Activated naive CD8-positive, alpha-beta T cell treated with anti-CD3 and anti-CD28 coated beads, Interleukin-2, amount 10 ng/mL, durations not matched to agents 7 days and 5 days (primary cell): ENCODE results near the gene COA7. TPM values are rescaled to one million over a fixed set of nuclear protein-coding genes. Genes with fewer than 3 reads are reported as not detected.

ENCODE experiments used
- ATAC-seq: fragments of 150-1000 bp; cut with Tn5 transposase; one replicate; pipeline ENCODE4 v1.10.0; 2021; ENCODE audit warnings: low read depth, moderate library complexity
- POLR2A ChIA-PET: fragments of 350-600 bp; sonication (Branson Sonifier 250); formaldehyde crosslinking; loops from one replicate; lab custom pipeline; 2021; ENCODE audit warnings: antibody characterized with exemption; lab: Charles Lee
- DNase-seq: peaks from one replicate; pipeline ENCODE4 v3.0.0; 2021
- H3K27ac Mint-ChIP-seq: one replicate; pipeline ENCODE4 v1.8.0; 2022; ENCODE audit warnings: mild to moderate bottlenecking, mixed read lengths
- H3K27me3 Mint-ChIP-seq: one replicate; pipeline ENCODE4 v1.8.0; 2022; ENCODE audit warnings: mild to moderate bottlenecking, moderate library complexity, mixed read lengths
- H3K36me3 Mint-ChIP-seq: one replicate; pipeline ENCODE4 v1.8.0; 2021; ENCODE audit warnings: mild to moderate bottlenecking, mixed read lengths
- H3K4me1 Mint-ChIP-seq: one replicate; pipeline ENCODE4 v1.8.0; 2021; ENCODE audit warnings: mixed read lengths
- H3K4me3 Mint-ChIP-seq: one replicate; pipeline ENCODE4 v1.8.0; 2022; ENCODE audit warnings: mild to moderate bottlenecking, moderate library complexity, mixed read lengths
- H3K9me3 Mint-ChIP-seq: one replicate; pipeline ENCODE4 v1.8.0; 2021; ENCODE audit warnings: mixed read lengths
- total RNA-seq, 2 experiments: library from RNA; stranded (reverse); gene quantifications; one replicate each; pipeline ENCODE4 v1.2.3, GENCODE V29; 2021

The COA7 gene
- total RNA-seq, 2 experiments from 2014 or later = 10.2 to 10.9 TPM

- peak overlapping the region; percentile 1 for H3K27ac Mint-ChIP-seq
- no peaks in the 10 kb centered on the region for H3K27me3 Mint-ChIP-seq
- peaks cover 12% of the 10 kb centered on the region for H3K4me1 Mint-ChIP-seq
- H3K4me3 Mint-ChIP-seq = no peak overlapping the region
- no peaks in the 10 kb centered on the region for H3K9me3 Mint-ChIP-seq
- POLR2A ChIA-PET = interaction anchor here (0.6 to 2.4 kb wide), 4 partner anchors 23 to 109 kb away, joined by 3 to 8 read pairs (median 4); partner anchors contain the start of gene SHISAL2A
- DNase-seq (no peak), ATAC-seq (no peak)
- H3K36me3 Mint-ChIP-seq = peaks cover 10% of the 10 kb centered on the region
Measured at GRCh38 chr1:52659851-52660596, 38.1 kb downstream of the COA7 start.

- no peaks in the 10 kb centered on the region for H3K9me3 Mint-ChIP-seq
- POLR2A ChIA-PET = interaction anchor here (0.6 to 2.4 kb wide), 4 partner anchors 22 to 108 kb away, joined by 3 to 8 read pairs (median 4); partner anchors contain the start of gene SHISAL2A
- peaks cover 10% of the 10 kb centered on the region for H3K36me3 Mint-ChIP-seq
- DNase-seq (no peak), ATAC-seq (peak; percentile 57)
- no peak overlapping the region for H3K4me3 Mint-ChIP-seq
- no peaks in the 10 kb centered on the region for H3K27me3 Mint-ChIP-seq
- H3K4me1 Mint-ChIP-seq = peaks cover 12% of the 10 kb centered on the region
- H3K27ac Mint-ChIP-seq = peak overlapping the region; percentile 34
Measured at GRCh38 chr1:52659356-52659755, 38.8 kb downstream of the COA7 start.

- H3K4me1 Mint-ChIP-seq = peaks cover 12% of the 10 kb centered on the region
- no peak overlapping the region for H3K4me3 Mint-ChIP-seq
- peaks cover 10% of the 10 kb centered on the region for H3K36me3 Mint-ChIP-seq
- POLR2A ChIA-PET = interaction anchor here (1.3 to 2.4 kb wide), 2 partner anchors 22 to 26 kb away, joined by 4 to 8 read pairs; partner anchors contain the start of gene SHISAL2A
- DNase-seq (no peak), ATAC-seq (peak; percentile 64)
- H3K27ac Mint-ChIP-seq = no peak overlapping the region
- H3K27me3 Mint-ChIP-seq = no peaks in the 10 kb centered on the region
- no peaks in the 10 kb centered on the region for H3K9me3 Mint-ChIP-seq
Measured at GRCh38 chr1:52658795-52659194, 39.4 kb downstream of the COA7 start.

GRCh38 chr1:52657702-52658101 is 40.4 kb downstream of the COA7 start:
- no peak overlapping the region for H3K27ac Mint-ChIP-seq
- POLR2A ChIA-PET = interaction anchor here (2.4 kb wide), 1 partner anchor 21 kb away, joined by 8 read pairs; no protein-coding TSS in a partner anchor

GRCh38 chr1:52654063-52654462 is 44.1 kb downstream of the COA7 start:
- H3K4me1 Mint-ChIP-seq = peaks cover 8% of the 10 kb centered on the region
- H3K4me3 Mint-ChIP-seq = no peak overlapping the region
- peaks cover 22% of the 10 kb centered on the region for H3K36me3 Mint-ChIP-seq
- no peak for DNase-seq
- no peaks in the 10 kb centered on the region for H3K27me3 Mint-ChIP-seq
- no peak overlapping the region for H3K27ac Mint-ChIP-seq
- ATAC-seq = no peak
- H3K9me3 Mint-ChIP-seq = no peaks in the 10 kb centered on the region
- POLR2A ChIA-PET = no interaction called here

More at GRCh38 chr1:52657702-52658101, 40.4 kb downstream of the COA7 start:
- H3K4me3 Mint-ChIP-seq = no peak overlapping the region
- ATAC-seq (no peak), DNase-seq (no peak)
- peaks cover 14% of the 10 kb centered on the region for H3K36me3 Mint-ChIP-seq
- no peaks in the 10 kb centered on the region for H3K9me3 Mint-ChIP-seq
- no peaks in the 10 kb centered on the region for H3K27me3 Mint-ChIP-seq
- peaks cover 12% of the 10 kb centered on the region for H3K4me1 Mint-ChIP-seq

- Mint-ChIP-seq H3K36me3 (peaks cover 23% of the 10 kb centered on the region), H3K4me1 (peaks cover 3% of the 10 kb centered on the region), H3K27ac (no peak overlapping the region), H3K27me3 (no peaks in the 10 kb centered on the region), H3K4me3 (no peak overlapping the region), H3K9me3 (no peaks in the 10 kb centered on the region)
- POLR2A ChIA-PET = interaction anchor here (0.6 kb wide), 1 partner anchor 27 kb away, joined by 4 read pairs; no protein-coding TSS in a partner anchor
- no peak for ATAC-seq
- DNase-seq = no peak
Measured at GRCh38 chr1:52653207-52653849, 44.8 kb downstream of the COA7 start.

- Mint-ChIP-seq H3K27ac (no peak overlapping the region), H3K27me3 (no peaks in the 10 kb centered on the region), H3K9me3 (no peaks in the 10 kb centered on the region), H3K4me3 (no peak overlapping the region), H3K4me1 (peaks cover 3% of the 10 kb centered on the region), H3K36me3 (peaks cover 23% of the 10 kb centered on the region)
- ATAC-seq (no peak), DNase-seq (no peak)
- POLR2A ChIA-PET = no interaction called here
Measured at GRCh38 chr1:52651904-52652303, 46.2 kb downstream of the COA7 start.

- H3K36me3 Mint-ChIP-seq = peaks cover 26% of the 10 kb centered on the region
- H3K27me3 Mint-ChIP-seq = no peaks in the 10 kb centered on the region
- H3K9me3 Mint-ChIP-seq = peaks cover 3% of the 10 kb centered on the region
- no peak overlapping the region for H3K27ac Mint-ChIP-seq
- ATAC-seq (no peak), DNase-seq (no peak)
- H3K4me3 Mint-ChIP-seq = no peak overlapping the region
- peaks cover 9% of the 10 kb centered on the region for H3K4me1 Mint-ChIP-seq
- POLR2A ChIA-PET = interaction anchor here (0.7 kb wide), 1 partner anchor 72 kb away, joined by 4 read pairs; no protein-coding TSS in a partner anchor
Measured at GRCh38 chr1:52645261-52645660, 52.9 kb downstream of the COA7 start.

GRCh38 chr1:52641307-52641706 is 56.8 kb downstream of the COA7 start:
- ATAC-seq = no peak
- H3K27ac Mint-ChIP-seq = peak overlapping the region; percentile 80
- POLR2A ChIA-PET = no interaction called here
- H3K27me3 Mint-ChIP-seq = no peaks in the 10 kb centered on the region
- peaks cover 24% of the 10 kb centered on the region for H3K36me3 Mint-ChIP-seq
- peaks cover 3% of the 10 kb centered on the region for H3K9me3 Mint-ChIP-seq
- peaks cover 31% of the 10 kb centered on the region for H3K4me1 Mint-ChIP-seq
- no peak overlapping the region for H3K4me3 Mint-ChIP-seq
- DNase-seq = no peak

GRCh38 chr1:52640697-52641096 is 57.5 kb downstream of the COA7 start:
- POLR2A ChIA-PET = no interaction called here

GRCh38 chr1:52637946-52638345 is 60.2 kb downstream of the COA7 start:
- no peak for ATAC-seq
- peaks cover 53% of the 10 kb centered on the region for H3K4me1 Mint-ChIP-seq
- H3K4me3 Mint-ChIP-seq = peak overlapping the region; percentile 82
- H3K36me3 Mint-ChIP-seq = peaks cover 22% of the 10 kb centered on the region
- no peak for DNase-seq
- H3K27me3 Mint-ChIP-seq = no peaks in the 10 kb centered on the region
- POLR2A ChIA-PET = interaction anchor here (2.0 to 4.9 kb wide), 2 partner anchors 21 to 85 kb away, joined by 8 to 34 read pairs; partner anchors contain the start of gene TUT4
- H3K9me3 Mint-ChIP-seq = peaks cover 3% of the 10 kb centered on the region
- peak overlapping the region; percentile 100 for H3K27ac Mint-ChIP-seq

More at GRCh38 chr1:52640697-52641096, 57.5 kb downstream of the COA7 start:
- H3K4me1 Mint-ChIP-seq = peaks cover 34% of the 10 kb centered on the region
- H3K27me3 Mint-ChIP-seq = no peaks in the 10 kb centered on the region
- peaks cover 24% of the 10 kb centered on the region for H3K36me3 Mint-ChIP-seq
- H3K27ac Mint-ChIP-seq = no peak overlapping the region
- H3K9me3 Mint-ChIP-seq = peaks cover 3% of the 10 kb centered on the region
- DNase-seq = no peak
- ATAC-seq = no peak
- H3K4me3 Mint-ChIP-seq = no peak overlapping the region

GRCh38 chr1:52636721-52637695 is 61.1 kb downstream of the COA7 start:
- Mint-ChIP-seq H3K4me3 (peak overlapping the region; percentile 82), H3K27me3 (no peaks in the 10 kb centered on the region), H3K27ac (peak overlapping the region; percentile 100), H3K36me3 (peaks cover 19% of the 10 kb centered on the region), H3K9me3 (peaks cover 3% of the 10 kb centered on the region), H3K4me1 (peaks cover 55% of the 10 kb centered on the region)
- POLR2A ChIA-PET = interaction anchor here (1.0 to 4.9 kb wide), 3 partner anchors 21 to 84 kb away, joined by 3 to 34 read pairs (median 8); partner anchors contain the start of gene TUT4
- DNase-seq (peak; percentile 71), ATAC-seq (peak; percentile 65)
